ENCODE measurements around the gene GATB. TPM values are rescaled to one million over a fixed set of nuclear protein-coding genes. Genes with fewer than 3 reads are reported as not detected.
A peak's percentile ranks its signal among the peaks of the same experiment; 100 is the strongest.

The GATB gene
- total RNA-seq, 1 experiment from 2014 or later = 21.2 TPM

DNA sequence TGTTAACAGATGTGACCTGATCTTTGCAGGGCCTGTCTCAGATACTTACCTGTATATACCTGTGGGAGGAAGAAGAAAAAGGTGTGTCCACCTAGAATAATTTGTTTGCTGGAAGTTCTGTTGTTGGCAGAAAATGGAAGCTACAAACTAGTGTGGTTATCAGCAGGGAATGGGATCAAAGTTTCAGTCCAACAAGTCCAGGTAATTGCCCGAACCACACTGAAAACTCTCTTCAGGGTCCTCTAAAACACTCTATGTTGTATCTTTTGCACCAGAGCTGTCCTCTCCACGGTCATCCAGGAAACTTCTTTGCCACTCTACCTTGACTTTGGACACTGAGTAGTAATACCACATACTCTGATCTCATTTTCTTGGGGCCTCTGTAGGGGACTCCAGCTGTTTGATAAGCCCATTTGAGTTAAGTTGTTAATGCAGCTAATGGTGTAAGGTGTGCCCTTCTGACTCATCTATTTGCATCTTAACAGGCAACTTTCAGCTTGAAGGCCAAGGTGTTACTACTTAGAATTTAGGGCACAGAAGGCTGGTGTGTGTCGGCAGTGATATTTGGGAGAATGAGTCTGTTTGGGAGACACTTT lies 38.7 kb upstream of the GATB start:
- H2AFZ ChIP-seq (ENCODE audit: low read length) = no peak overlapping the region
- no peak overlapping the region for H2BK120ac ChIP-seq (ENCODE audit: low read depth, low read length, poor library complexity, severe bottlenecking)
- H3K23me2 ChIP-seq (ENCODE audit: insufficient read length, low read depth, low read length, poor library complexity, severe bottlenecking) = no peaks in the 10 kb centered on the region
- TF ChIP-seq, protein P1, sequence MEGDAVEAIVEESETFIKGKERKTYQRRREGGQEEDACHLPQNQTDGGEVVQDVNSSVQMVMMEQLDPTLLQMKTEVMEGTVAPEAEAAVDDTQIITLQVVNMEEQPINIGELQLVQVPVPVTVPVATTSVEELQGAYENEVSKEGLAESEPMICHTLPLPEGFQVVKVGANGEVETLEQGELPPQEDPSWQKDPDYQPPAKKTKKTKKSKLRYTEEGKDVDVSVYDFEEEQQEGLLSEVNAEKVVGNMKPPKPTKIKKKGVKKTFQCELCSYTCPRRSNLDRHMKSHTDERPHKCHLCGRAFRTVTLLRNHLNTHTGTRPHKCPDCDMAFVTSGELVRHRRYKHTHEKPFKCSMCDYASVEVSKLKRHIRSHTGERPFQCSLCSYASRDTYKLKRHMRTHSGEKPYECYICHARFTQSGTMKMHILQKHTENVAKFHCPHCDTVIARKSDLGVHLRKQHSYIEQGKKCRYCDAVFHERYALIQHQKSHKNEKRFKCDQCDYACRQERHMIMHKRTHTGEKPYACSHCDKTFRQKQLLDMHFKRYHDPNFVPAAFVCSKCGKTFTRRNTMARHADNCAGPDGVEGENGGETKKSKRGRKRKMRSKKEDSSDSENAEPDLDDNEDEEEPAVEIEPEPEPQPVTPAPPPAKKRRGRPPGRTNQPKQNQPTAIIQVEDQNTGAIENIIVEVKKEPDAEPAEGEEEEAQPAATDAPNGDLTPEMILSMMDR (conservative IDR thresholded peaks at IDR 0.05) = no peak
- no peaks in the 10 kb centered on the region for H3K9me3 ChIP-seq (ENCODE audit: control insufficient read depth, low read depth, low read length)
- no peak overlapping the region for H3K56ac ChIP-seq (ENCODE audit: insufficient read length, low read depth, low read length)
- no peaks in the 10 kb centered on the region for H4K20me1 ChIP-seq (ENCODE audit: control insufficient read depth, insufficient read depth, insufficient read length)
- WGBS (ENCODE audit: extremely low coverage, insufficient read length, low lambda C conversion rate) = no CpG with 5 or more reads among the region's 3 CpGs
- no peaks in the 10 kb centered on the region for H3K27me3 ChIP-seq (ENCODE audit: insufficient read depth, low read length)
- no peak overlapping the region for H3K14ac ChIP-seq (ENCODE audit: insufficient read depth, low read length)
- H2BK15ac ChIP-seq (ENCODE audit: low read depth, low read length) = no peak overlapping the region
- no peak overlapping the region for H3K4ac ChIP-seq (ENCODE audit: low read depth, low read length)
- H3K18ac ChIP-seq (ENCODE audit: insufficient read length, low read depth, low read length) = no peak overlapping the region
- H4K91ac ChIP-seq (ENCODE audit: insufficient read length, low read depth, low read length) = no peak overlapping the region
- no peak overlapping the region for H4K8ac ChIP-seq (replicated peaks; ENCODE audit: insufficient read length, low read depth, low read length)
- no peak overlapping the region for H3K4me2 ChIP-seq (ENCODE audit: insufficient read depth, insufficient read length, low read length)
- H3K27ac ChIP-seq (ENCODE audit: insufficient read length, low read depth, low read length) = no peak overlapping the region
- H3K23ac ChIP-seq (ENCODE audit: insufficient read length, low read depth, low read length) = no peak overlapping the region
- H3K4me1 Mint-ChIP-seq = peaks cover 18 to 30% of the 10 kb centered on the region in 2 experiments
- peaks cover 8% of the 10 kb centered on the region; the same call in 1 of the 2 replicates for H3K4me1 ChIP-seq (ENCODE audit: insufficient read depth, low read length)
- no peak overlapping the region for H2BK5ac ChIP-seq (ENCODE audit: insufficient read length, low read length)
- H4K5ac ChIP-seq (ENCODE audit: insufficient read length, low read depth, low read length) = no peak overlapping the region
- no peak for DNase-seq
- no peak overlapping the region for H3K4me3 Mint-ChIP-seq
- no peaks in the 10 kb centered on the region for H3K79me2 ChIP-seq (ENCODE audit: insufficient read depth, low read length)
- peak overlapping the region in 1 of 3 experiments; percentile 54; a peak in 1 of 7 replicates for H3K27ac Mint-ChIP-seq
- no peaks in the 10 kb centered on the region; the same call in 1 of the 2 replicates for H3K27me3 Mint-ChIP-seq (ENCODE audit: low read depth)
- no peak overlapping the region for H2AK5ac ChIP-seq (ENCODE audit: insufficient read length, low read length)
- no peak overlapping the region for H2BK12ac ChIP-seq (ENCODE audit: insufficient read length, low read depth, low read length)
- H3K36me3 Mint-ChIP-seq (ENCODE audit: insufficient read depth in 1 of 3, low read depth in 3 of 3) = peaks cover 0 to 5% (median 2%) of the 10 kb centered on the region in 3 experiments; a peak in 2 of 7 replicates
- H3K9ac ChIP-seq (ENCODE audit: extremely low read depth, insufficient read length, low read length) = no peak overlapping the region
- H2BK20ac ChIP-seq (ENCODE audit: low read depth, low read length, poor library complexity, severe bottlenecking) = no peak overlapping the region
- no peaks in the 10 kb centered on the region for H3K79me1 ChIP-seq (ENCODE audit: insufficient read depth, low read depth, low read length, poor library complexity, severe bottlenecking)
- H3T11ph ChIP-seq (ENCODE audit: low read length) = no peak overlapping the region
- peaks cover 0 to 3% of the 10 kb centered on the region in 2 experiments; a peak in 1 of 5 replicates for H3K9me3 Mint-ChIP-seq

All from H9 (cell line).